Activated T-cell treated with anti-CD3 and anti-CD28 coated beads, Interleukin-2, amount 50 U/mL, for 72 hours (primary cell): ENCODE results near the gene SRSF2. TPM values are rescaled to one million over a fixed set of nuclear protein-coding genes. Genes with fewer than 3 reads are reported as not detected.
"Not testable (repeated sequence)": the region's sequence is repeated elsewhere in the genome, so short reads cannot be mapped to it uniquely, and the experiment has no call there.

Source experiments
- ATAC-seq, 2 donors: fragments of 150-1000 bp; cut with Tn5 transposase; replicated peaks in 1 of 2; 2 replicates each; pipeline ENCODE4 v1.10.0; 2021; ENCODE audit warnings: moderate library complexity in 2 of 2, mild to moderate bottlenecking in 1 of 2
- DNase-seq, 2 donors: peaks; one replicate each; pipeline ENCODE4 v3.0.0; 2021 to 2022; ENCODE audit warnings: mixed read lengths in 1 of 2
- H3K27ac Mint-ChIP-seq: one replicate; pipeline ENCODE4 v1.8.0; 2022; ENCODE audit warnings: mild to moderate bottlenecking, moderate library complexity, mixed read lengths
- H3K27me3 Mint-ChIP-seq: one replicate; pipeline ENCODE4 v1.8.0; 2022; ENCODE audit warnings: low read depth, mixed read lengths
- H3K36me3 Mint-ChIP-seq, 2 donors: one replicate each; pipeline ENCODE4 v1.8.0; 2022; ENCODE audit warnings: mixed read lengths in 2 of 2, mild to moderate bottlenecking in 1 of 2; ENCODE audit not compliant: insufficient read depth in 2 of 2
- H3K4me1 Mint-ChIP-seq: one replicate; pipeline ENCODE4 v1.8.0; 2022; ENCODE audit warnings: low read depth, mixed read lengths
- H3K4me3 Mint-ChIP-seq, 2 donors: one replicate each; pipeline ENCODE4 v1.8.0; 2022; ENCODE audit warnings: mild to moderate bottlenecking in 2 of 2, mixed read lengths in 2 of 2, moderate library complexity in 2 of 2
- H3K9me3 Mint-ChIP-seq, 2 donors: one replicate each; pipeline ENCODE4 v1.8.0; 2022; ENCODE audit warnings: mixed read lengths in 2 of 2
- total RNA-seq, 2 donors: library from RNA; stranded (reverse); gene quantifications; one replicate each; pipeline ENCODE4 v1.2.3, GENCODE V29; 2022

Gene SRSF2
- total RNA-seq, 2 donors from 2014 or later, result 260 to 275 TPM

- ATAC-seq, result no peak
- Mint-ChIP-seq H3K4me1 (peaks cover 28% of the 10 kb centered on the region), H3K9me3 (no peaks in the 10 kb centered on the region), H3K4me3 (no peak overlapping the region), H3K27me3 (no peaks in the 10 kb centered on the region), H3K27ac (no peak overlapping the region), H3K36me3 (peaks cover 2 to 11% of the 10 kb centered on the region in 2 donors)
- no peak for DNase-seq
Measured at GRCh38 chr17:76751416-76751993, 14.4 kb upstream of the SRSF2 start.

- ATAC-seq (no peak), DNase-seq (no peak)
- Mint-ChIP-seq H3K27me3 (no peaks in the 10 kb centered on the region), H3K9me3 (no peaks in the 10 kb centered on the region), H3K4me3 (no peak overlapping the region), H3K27ac (no peak overlapping the region), H3K36me3 (peaks cover 2 to 16% of the 10 kb centered on the region in 2 donors), H3K4me1 (peaks cover 29% of the 10 kb centered on the region)
Measured at GRCh38 chr17:76748657-76749056, 11.5 kb upstream of the SRSF2 start.

- no peak overlapping the region for H3K27ac Mint-ChIP-seq
- ATAC-seq, result no peak
- H3K27me3 Mint-ChIP-seq, result no peaks in the 10 kb centered on the region
- H3K9me3 Mint-ChIP-seq, result no peaks in the 10 kb centered on the region
- no peak for DNase-seq
- H3K4me3 Mint-ChIP-seq, result no peak overlapping the region
- H3K36me3 Mint-ChIP-seq, result peaks cover 2 to 10% of the 10 kb centered on the region in 2 donors
- peaks cover 28% of the 10 kb centered on the region for H3K4me1 Mint-ChIP-seq
Measured at GRCh38 chr17:76747716-76748363, 10.7 kb upstream of the SRSF2 start.

GRCh38 chr17:76745785-76746184 lies 8.7 kb upstream of the SRSF2 start:
- not testable (repeated sequence) for H3K9me3 Mint-ChIP-seq, H3K27me3 Mint-ChIP-seq, H3K4me3 Mint-ChIP-seq, H3K27ac Mint-ChIP-seq, DNase-seq
- Mint-ChIP-seq H3K4me1 (peaks cover 34% of the 10 kb centered on the region), H3K36me3 (peaks cover 0 to 14% of the 10 kb centered on the region in 2 donors)
- ATAC-seq, result peak in 1 of 2 donors; percentile 30

- Mint-ChIP-seq H3K9me3 (no peaks in the 10 kb centered on the region), H3K4me1 (peaks cover 43% of the 10 kb centered on the region), H3K36me3 (peaks cover 0 to 14% of the 10 kb centered on the region in 2 donors), H3K27me3 (no peaks in the 10 kb centered on the region), H3K27ac (no peak overlapping the region), H3K4me3 (no peak overlapping the region)
- ATAC-seq, result peak; percentile 52 to 90
- DNase-seq, result no peak
Measured at GRCh38 chr17:76744747-76745146, 7.6 kb upstream of the SRSF2 start.

GRCh38 chr17:76742958-76743357 lies 5.8 kb upstream of the SRSF2 start:
- Mint-ChIP-seq H3K27ac (no peak overlapping the region), H3K4me1 (peaks cover 61% of the 10 kb centered on the region), H3K4me3 (peak overlapping the region in 1 of 2 donors; percentile 18), H3K9me3 (no peaks in the 10 kb centered on the region), H3K36me3 (peaks cover 1 to 14% of the 10 kb centered on the region in 2 donors), H3K27me3 (no peaks in the 10 kb centered on the region)
- ATAC-seq, result peak; percentile 45 to 62
- no peak for DNase-seq

GRCh38 chr17:76740329-76741118 lies 3.4 kb upstream of the SRSF2 start:
- ATAC-seq, result no peak
- no peaks in the 10 kb centered on the region for H3K27me3 Mint-ChIP-seq
- peaks cover 9 to 21% of the 10 kb centered on the region in 2 donors for H3K36me3 Mint-ChIP-seq
- no peak for DNase-seq
- H3K27ac Mint-ChIP-seq, result no peak overlapping the region
- H3K9me3 Mint-ChIP-seq, result no peaks in the 10 kb centered on the region
- no peak overlapping the region for H3K4me3 Mint-ChIP-seq
- H3K4me1 Mint-ChIP-seq, result peaks cover 57% of the 10 kb centered on the region

GRCh38 chr17:76739568-76740115 lies 2.5 kb upstream of the SRSF2 start:
- Mint-ChIP-seq H3K36me3 (peaks cover 13 to 25% of the 10 kb centered on the region in 2 donors), H3K4me1 (peaks cover 64% of the 10 kb centered on the region), H3K4me3 (peak overlapping the region in 1 of 2 donors; percentile 36)
- not testable (repeated sequence) for H3K9me3 Mint-ChIP-seq, H3K27me3 Mint-ChIP-seq, DNase-seq, ATAC-seq, H3K27ac Mint-ChIP-seq

GRCh38 chr17:76738468-76738850 lies 1.3 kb upstream of the SRSF2 start:
- peaks cover 19 to 33% of the 10 kb centered on the region in 2 donors for H3K36me3 Mint-ChIP-seq

GRCh38 chr17:76737676-76738467 lies 741 bp upstream of the SRSF2 start, which contains the start of gene MFSD11:
TSS of gene MFSD11 (plus strand) at chr17:76738119. CDS start at chr17:76738353, 234 bp downstream.
- Mint-ChIP-seq H3K4me1 (peaks cover 69% of the 10 kb centered on the region), H3K9me3 (no peaks in the 10 kb centered on the region), H3K36me3 (peaks cover 20 to 37% of the 10 kb centered on the region in 2 donors), H3K4me3 (peak within 1 kb of the TSS; percentile 95 to 98), H3K27ac (peak within 1 kb of the TSS; percentile 92), H3K27me3 (no peaks in the 10 kb centered on the region)
- ATAC-seq (peak; percentile 67 to 73), DNase-seq (peak; percentile 94 to 96)

More at GRCh38 chr17:76738468-76738850, 1.3 kb upstream of the SRSF2 start:
- H3K4me1 Mint-ChIP-seq, result peaks cover 69% of the 10 kb centered on the region
- H3K4me3 Mint-ChIP-seq, result peak overlapping the region; percentile 95 to 98
- no peaks in the 10 kb centered on the region for H3K9me3 Mint-ChIP-seq
- no peaks in the 10 kb centered on the region for H3K27me3 Mint-ChIP-seq
- ATAC-seq (no peak), DNase-seq (no peak)
- peak overlapping the region; percentile 92 for H3K27ac Mint-ChIP-seq

- ATAC-seq (peak; percentile 14 to 18), DNase-seq (peak; percentile 63 to 79)
- Mint-ChIP-seq H3K4me1 (peaks cover 70% of the 10 kb centered on the region), H3K27me3 (no peaks in the 10 kb centered on the region), H3K4me3 (peak overlapping the region; percentile 95 to 98), H3K36me3 (peaks cover 20 to 35% of the 10 kb centered on the region in 2 donors), H3K27ac (peak overlapping the region; percentile 97), H3K9me3 (no peaks in the 10 kb centered on the region)
Measured at GRCh38 chr17:76736349-76737081, 616 bp downstream of the SRSF2 start.
